Hepatocyte (in vitro differentiated cells): Measurements from ENCODE around the gene SYTL3.

Source experiments
- CTCF ChIP-seq: fragments of 200-600 bp; sonication (generic); IDR thresholded peaks from 2 replicates; pipeline ENCODE4 v1.5.1; 2016; ENCODE audit warnings: antibody characterized with exemption, mild to moderate bottlenecking; ENCODE audit not compliant: poor library complexity
- EZH2 ChIP-seq: fragments of 200-600 bp; sonication (generic); IDR thresholded peaks from 2 replicates; pipeline ENCODE4 v1.6.1; 2016; ENCODE audit warnings: antibody characterized with exemption, mild to moderate bottlenecking, borderline replicate concordance
- EZH2phosphoT487 ChIP-seq: fragments of 200-600 bp; sonication (generic); IDR thresholded peaks from one replicate; pipeline ENCODE4 v1.6.1; 2018; ENCODE audit warnings: antibody characterized with exemption, mild to moderate bottlenecking, low read depth, moderate library complexity; ENCODE audit not compliant: unreplicated experiment, severe bottlenecking

- TF ChIP-seq EZH2, result no peak
- TF ChIP-seq CTCF, result no peak
- no peak for TF ChIP-seq EZH2phosphoT487
Observed at GRCh38 chr6:158753811-158754210, 104.0 kb downstream of the SYTL3 start.
